Measurements from ENCODE around the gene LSP1.

Gene LSP1

DNA sequence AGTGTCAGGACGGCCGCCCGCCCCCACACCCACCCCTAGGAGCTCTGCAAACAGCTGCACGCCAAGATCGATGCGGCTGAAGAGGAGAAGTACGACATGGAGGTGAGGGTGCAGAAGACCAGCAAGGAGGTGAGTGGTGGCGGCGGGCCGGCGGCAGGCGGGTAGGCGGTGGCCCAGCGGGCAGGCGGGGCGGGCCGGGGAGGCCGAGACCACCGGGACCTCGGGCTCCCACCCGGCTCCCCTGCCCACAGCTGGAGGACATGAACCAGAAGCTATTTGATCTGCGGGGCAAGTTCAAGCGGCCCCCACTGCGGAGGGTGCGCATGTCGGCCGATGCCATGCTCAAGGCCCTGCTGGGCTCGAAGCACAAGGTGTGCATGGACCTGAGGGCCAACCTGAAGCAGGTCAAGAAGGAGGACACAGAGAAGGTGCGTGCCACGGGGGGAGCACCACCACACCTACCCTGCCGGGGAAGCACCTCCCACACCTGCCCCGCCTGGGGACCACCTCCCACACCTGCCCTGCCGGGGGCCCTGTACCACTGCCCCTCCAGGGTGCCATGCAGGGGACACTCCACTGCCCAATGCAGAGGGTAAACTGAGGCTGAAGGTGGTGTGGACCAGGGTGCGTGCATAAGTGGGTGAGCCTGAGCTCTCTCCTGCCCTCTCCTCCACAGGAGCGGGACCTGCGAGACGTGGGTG lies 12.0 kb upstream of the LSP1 start:
- Mint-ChIP-seq H3K27me3 (no peaks in the 10 kb centered on the region), H3K4me1 (peaks cover 28% of the 10 kb centered on the region), H3K4me3 (no peak overlapping the region), H3K27ac (no peak overlapping the region), H3K9me3 (no peaks in the 10 kb centered on the region), H3K36me3 (no peaks in the 10 kb centered on the region)

DNA sequence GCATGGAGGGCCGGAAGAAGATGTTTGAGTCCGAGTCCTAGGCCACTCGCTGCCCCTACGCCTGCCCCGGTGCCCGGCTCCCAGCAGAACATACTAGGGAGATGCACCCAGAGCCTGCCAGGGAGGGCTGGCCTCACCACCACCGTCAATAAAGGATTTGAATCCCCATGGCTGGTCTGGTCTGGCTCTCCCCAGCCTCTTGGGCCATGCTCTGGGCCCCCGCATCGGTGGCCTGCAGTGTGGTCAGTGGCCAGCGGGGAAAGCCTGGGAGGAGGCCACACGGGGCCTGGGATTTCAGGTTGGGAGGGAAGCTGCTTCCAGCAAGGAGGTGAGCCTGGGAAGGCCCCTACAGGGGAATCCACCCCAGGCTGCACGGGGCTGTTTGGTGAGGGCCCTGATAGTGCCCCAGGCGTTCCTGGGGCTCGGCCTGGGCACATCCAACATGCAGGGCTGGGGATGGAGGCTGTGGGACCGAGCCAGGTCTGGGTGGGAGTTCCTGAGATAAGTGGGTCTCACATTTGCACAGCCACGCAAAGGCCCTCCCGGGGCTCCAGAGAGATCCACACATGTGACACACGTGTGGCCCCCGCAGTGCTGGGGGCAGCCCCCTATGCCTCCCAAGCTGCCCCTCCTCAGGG lies 11.3 kb upstream of the LSP1 start:
- Mint-ChIP-seq H3K27me3 (no peaks in the 10 kb centered on the region), H3K27ac (no peak overlapping the region), H3K36me3 (no peaks in the 10 kb centered on the region)

DNA sequence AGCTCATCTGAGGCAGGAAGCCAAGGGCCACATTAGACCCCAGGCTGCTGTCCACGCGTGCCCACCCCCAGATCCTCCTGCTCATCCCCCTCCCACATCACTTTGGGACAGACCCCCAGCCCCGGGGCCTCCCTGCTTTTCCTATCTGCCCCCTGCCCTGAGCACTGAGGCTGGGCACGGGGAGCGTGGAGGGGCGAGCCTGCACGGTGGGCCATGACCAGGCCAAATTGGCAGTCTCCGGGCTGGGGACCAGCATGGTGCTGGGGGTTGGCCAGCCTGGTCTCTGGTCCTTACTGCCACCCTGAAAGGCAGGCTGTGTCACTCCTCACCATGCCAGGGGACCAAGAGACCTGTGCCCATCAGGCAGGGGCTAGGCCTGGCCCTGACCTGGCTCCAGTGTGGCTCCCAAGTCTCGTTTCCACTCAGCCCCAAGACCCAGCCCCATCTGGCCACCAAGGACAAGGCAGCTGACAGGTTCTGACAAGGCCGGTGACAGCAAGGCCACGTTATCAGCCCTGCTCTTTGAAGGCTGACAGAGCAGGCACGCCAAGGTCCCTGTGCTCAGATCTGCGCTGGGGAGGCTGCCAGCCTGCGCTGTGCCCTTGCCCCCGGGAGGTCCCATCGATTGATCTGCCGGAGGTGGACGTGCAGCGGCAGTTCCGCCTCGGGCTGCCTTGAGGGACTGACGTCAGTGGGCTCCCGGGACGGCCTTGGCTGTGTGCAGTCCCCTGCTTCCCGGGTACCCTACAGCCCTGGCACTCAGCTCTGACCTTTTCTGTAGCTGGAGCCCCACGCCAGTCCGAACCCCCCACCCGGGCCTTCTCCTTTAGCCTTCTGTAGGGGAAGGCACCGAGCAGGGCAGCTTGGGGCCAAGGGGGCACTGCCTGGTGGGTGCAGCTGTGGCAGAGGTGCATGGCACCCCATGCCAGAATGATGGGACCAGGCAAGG lies 10.5 kb upstream of the LSP1 start:
- Mint-ChIP-seq H3K27ac (peak overlapping the region; percentile 84), H3K9me3 (no peaks in the 10 kb centered on the region), H3K27me3 (no peaks in the 10 kb centered on the region), H3K4me3 (no peak overlapping the region), H3K36me3 (no peaks in the 10 kb centered on the region), H3K4me1 (peaks cover 39% of the 10 kb centered on the region)

More for the DNA sequence above, 11.3 kb upstream of the LSP1 start:
- peaks cover 35% of the 10 kb centered on the region for H3K4me1 Mint-ChIP-seq
- no peak overlapping the region for H3K4me3 Mint-ChIP-seq
- no peaks in the 10 kb centered on the region for H3K9me3 Mint-ChIP-seq

DNA sequence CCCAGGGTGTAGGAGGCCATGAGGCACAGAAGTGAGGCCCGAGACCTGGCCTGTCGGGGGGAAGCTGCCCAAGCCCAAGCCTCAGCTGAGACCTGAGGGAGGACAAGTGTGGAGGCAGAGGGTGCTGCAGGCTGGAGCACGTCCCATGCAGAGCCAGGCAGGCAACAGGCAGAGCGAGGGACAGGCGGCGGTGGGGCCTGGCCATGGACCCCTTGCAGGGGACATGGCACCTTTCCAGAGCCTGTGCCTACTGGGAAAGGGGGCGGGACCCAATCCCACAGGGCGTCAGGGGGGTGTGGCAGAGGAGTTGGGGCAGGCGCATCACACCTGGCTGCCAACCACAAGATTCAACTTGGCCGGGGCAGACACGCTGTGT lies 9.8 kb upstream of the LSP1 start:
- Mint-ChIP-seq H3K9me3 (no peaks in the 10 kb centered on the region), H3K27me3 (no peaks in the 10 kb centered on the region), H3K27ac (peak overlapping the region; percentile 84), H3K4me1 (peaks cover 43% of the 10 kb centered on the region), H3K36me3 (no peaks in the 10 kb centered on the region), H3K4me3 (peak overlapping the region; percentile 19)

DNA sequence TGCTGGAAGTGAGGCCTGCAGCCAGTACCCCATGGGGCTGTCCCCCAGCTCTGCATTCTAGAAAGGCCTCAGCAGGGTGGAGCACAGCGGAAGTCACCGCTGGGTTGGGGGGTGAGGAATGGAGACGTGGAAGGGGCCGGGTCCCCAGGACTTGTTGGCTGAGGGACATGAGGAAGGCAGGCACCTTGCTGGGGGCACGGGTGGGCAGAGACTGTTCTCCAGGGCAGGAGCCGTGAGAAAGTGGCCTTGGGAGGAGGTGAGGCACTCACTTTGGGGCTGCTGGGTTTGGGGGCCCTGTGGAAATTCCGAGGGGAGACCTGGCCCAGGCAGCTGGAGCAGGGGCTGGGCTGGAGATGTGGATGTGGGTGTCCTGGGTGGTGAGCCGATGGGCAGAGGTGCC lies 9.1 kb upstream of the LSP1 start:
- Mint-ChIP-seq H3K9me3 (no peaks in the 10 kb centered on the region), H3K36me3 (no peaks in the 10 kb centered on the region), H3K27ac (no peak overlapping the region), H3K27me3 (no peaks in the 10 kb centered on the region), H3K4me1 (peaks cover 50% of the 10 kb centered on the region), H3K4me3 (peak overlapping the region; percentile 71)

DNA sequence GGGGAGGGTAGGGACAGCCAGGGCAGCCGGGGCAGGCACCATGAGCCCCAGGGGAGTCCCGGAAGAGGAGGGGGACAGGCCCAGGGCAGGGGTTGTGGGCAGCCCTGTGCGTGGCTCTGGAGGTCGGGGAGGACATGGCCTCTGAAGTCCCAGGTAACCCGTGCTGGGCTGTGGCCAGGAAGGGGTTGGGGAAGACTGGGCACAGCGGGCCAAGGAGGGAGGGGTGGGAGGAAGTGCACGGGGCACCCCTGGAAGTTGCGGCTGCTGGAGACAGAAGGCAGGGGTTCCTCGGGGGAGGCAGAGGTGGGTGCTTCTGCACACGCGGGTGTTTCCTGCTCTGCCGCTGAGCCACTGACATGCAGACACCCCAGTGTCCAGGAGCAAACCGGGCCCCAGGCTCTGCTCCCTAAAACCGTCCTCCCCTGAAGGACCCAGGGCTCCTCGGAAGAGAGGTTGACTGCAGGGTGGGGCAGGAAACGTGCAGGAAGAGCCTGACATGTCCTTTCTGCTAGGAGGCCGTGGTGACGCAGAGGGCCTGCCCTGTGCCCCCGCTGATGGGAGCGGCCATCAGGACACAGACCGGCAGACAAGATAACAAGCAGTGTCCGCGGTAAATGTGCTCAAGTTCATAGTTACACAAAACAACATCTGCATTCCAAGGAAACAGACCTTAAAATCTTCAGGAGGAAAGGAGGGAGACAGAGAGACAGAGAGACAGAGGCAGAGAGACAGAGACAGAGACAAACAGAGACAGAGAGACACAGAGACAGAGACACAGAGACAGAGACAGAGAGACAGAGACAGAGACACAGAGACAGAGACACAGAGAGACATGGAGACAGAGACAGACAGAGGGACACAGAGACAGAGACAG lies 8.4 kb upstream of the LSP1 start:
- no peaks in the 10 kb centered on the region for H3K36me3 Mint-ChIP-seq
- no peaks in the 10 kb centered on the region for H3K9me3 Mint-ChIP-seq
- H3K4me1 Mint-ChIP-seq: peaks cover 56% of the 10 kb centered on the region
- peak overlapping the region; percentile 84 for H3K27ac Mint-ChIP-seq
- H3K4me3 Mint-ChIP-seq: peak overlapping the region; percentile 75
- H3K27me3 Mint-ChIP-seq: no peaks in the 10 kb centered on the region

DNA sequence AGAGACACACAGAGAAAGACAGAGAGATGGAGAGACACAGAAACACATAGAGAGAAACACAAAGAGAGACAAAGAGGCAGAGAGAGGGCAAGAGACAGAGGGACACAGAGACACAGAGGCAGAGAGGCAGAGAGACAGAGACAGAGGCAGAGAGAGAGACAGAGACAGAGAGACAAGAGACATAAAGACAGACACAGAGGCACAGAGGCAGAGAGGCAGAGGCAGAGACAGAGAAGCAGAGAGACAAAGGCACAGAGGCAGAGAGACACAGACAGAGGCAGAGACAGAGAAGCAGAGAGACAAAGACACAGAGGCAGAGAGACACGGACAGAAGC lies 7.8 kb upstream of the LSP1 start:
- Mint-ChIP-seq H3K36me3 (no peaks in the 10 kb centered on the region), H3K4me3 (peak overlapping the region; percentile 75), H3K9me3 (no peaks in the 10 kb centered on the region), H3K4me1 (peaks cover 59% of the 10 kb centered on the region), H3K27ac (peak overlapping the region; percentile 84), H3K27me3 (no peaks in the 10 kb centered on the region)

DNA sequence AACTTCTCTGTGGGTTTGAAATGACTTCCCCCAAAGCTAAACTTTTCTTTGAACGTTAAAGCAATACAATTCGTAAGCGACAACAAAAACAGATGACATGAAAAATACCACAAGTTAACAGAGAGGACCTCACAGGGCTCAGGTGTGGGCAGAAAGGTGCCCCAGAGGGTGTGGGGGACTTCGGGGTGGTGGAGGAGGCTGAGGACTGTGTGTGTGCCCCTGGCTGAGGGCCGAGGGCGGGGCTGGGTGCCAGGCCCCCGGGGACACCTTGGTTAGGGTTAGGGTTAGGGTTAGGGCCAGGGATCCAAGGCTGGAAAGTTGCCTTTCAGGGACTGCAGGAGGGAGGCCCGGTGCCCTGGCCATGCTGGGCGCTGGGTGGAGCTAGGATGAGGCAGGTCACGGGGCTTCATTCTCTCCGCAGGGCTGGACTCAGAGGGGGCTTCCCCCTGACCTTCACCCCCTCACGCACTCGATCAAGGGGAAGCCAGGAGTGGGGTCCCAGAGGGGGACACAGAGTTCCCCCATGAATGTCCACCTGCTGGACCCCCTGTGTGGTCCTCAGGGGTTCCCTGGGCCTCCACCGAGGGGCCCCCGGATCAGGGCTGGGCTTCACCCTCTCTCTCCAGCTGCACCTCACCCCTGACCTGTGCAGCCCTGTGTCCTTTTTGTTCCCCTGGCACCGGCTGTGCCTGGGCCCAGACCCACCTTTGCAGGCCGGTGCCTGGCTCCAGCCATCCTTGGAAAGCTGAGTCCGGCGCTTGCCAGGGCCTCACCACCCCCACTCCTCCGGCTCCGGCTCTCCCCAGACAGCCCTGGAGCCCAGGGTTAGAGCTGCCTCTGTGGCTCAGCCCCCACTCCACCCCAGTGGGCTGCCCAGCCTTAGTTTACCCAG lies 7.1 kb upstream of the LSP1 start:
- peak overlapping the region; percentile 75 for H3K4me3 Mint-ChIP-seq
- H3K4me1 Mint-ChIP-seq: peaks cover 67% of the 10 kb centered on the region
- no peaks in the 10 kb centered on the region for H3K36me3 Mint-ChIP-seq
- H3K9me3 Mint-ChIP-seq: no peaks in the 10 kb centered on the region
- H3K27ac Mint-ChIP-seq: peak overlapping the region; percentile 84
- no peaks in the 10 kb centered on the region for H3K27me3 Mint-ChIP-seq

DNA sequence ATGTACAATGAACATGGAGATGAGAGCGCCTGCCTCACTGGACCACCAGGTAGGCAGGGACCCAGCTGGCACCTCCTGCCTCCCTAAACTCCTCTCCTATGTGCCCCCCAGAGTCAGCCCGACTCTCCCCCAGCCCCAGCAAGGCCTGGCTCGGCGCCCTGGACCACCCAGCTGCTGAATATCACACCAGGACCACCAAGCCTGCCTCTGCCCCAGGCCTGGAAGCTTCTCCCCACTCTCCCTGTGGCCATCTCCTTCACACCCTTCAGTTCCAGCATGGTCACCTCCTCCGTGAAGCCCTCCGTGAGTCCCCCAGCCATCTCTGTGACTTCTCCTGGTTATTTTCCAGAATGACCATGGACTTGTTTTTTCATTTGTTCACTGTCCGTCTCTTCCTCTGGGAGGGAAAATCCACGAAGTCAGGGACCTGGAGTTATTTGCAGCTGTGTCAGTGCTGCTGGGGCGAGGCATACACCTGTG lies 6.4 kb upstream of the LSP1 start:
- H3K36me3 Mint-ChIP-seq: no peaks in the 10 kb centered on the region
- peaks cover 74% of the 10 kb centered on the region for H3K4me1 Mint-ChIP-seq
- H3K27me3 Mint-ChIP-seq: no peaks in the 10 kb centered on the region
- peak overlapping the region; percentile 51 for H3K4me3 Mint-ChIP-seq
- H3K27ac Mint-ChIP-seq: peak overlapping the region; percentile 55
- no peaks in the 10 kb centered on the region for H3K9me3 Mint-ChIP-seq

DNA sequence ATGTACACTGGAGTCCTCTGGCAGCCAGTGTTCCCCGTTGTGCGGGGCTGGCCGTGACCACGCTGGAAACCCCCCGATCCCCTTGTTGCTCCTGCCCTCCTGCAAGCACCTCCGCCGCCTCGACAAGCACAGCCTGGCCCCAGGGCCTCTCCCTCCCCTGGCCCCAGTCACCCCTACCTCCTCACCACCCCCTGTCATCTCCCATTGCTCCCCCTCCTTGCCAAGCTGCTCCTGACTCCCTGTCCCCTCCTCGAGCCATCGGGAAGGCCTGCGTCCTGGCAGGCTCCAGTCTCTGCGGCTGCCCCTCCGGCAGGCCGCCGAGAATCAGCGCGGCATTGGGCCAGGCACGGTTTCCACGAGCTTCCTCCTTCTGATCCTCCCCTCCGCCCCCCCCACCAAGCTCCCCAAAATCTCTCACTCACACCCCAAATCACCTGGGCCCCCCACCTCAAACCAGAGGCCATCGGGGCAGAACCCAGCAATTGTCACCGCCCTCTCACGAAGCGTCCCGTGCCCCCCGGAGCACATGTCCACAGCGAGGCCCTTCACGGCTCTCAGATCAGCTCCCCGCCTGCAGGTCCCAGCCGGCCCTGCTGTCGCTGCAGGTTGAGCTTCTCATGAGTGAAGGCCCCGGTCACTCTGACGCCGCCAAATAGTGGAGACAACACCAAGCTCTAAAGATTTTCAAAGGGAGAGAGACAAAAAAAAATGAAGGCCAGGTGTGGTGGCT lies 5.7 kb upstream of the LSP1 start:
- no peaks in the 10 kb centered on the region for H3K36me3 Mint-ChIP-seq
- peaks cover 78% of the 10 kb centered on the region for H3K4me1 Mint-ChIP-seq
- H3K4me3 Mint-ChIP-seq: no peak overlapping the region
- H3K9me3 Mint-ChIP-seq: no peaks in the 10 kb centered on the region
- no peaks in the 10 kb centered on the region for H3K27me3 Mint-ChIP-seq
- H3K27ac Mint-ChIP-seq: peak overlapping the region; percentile 77

DNA sequence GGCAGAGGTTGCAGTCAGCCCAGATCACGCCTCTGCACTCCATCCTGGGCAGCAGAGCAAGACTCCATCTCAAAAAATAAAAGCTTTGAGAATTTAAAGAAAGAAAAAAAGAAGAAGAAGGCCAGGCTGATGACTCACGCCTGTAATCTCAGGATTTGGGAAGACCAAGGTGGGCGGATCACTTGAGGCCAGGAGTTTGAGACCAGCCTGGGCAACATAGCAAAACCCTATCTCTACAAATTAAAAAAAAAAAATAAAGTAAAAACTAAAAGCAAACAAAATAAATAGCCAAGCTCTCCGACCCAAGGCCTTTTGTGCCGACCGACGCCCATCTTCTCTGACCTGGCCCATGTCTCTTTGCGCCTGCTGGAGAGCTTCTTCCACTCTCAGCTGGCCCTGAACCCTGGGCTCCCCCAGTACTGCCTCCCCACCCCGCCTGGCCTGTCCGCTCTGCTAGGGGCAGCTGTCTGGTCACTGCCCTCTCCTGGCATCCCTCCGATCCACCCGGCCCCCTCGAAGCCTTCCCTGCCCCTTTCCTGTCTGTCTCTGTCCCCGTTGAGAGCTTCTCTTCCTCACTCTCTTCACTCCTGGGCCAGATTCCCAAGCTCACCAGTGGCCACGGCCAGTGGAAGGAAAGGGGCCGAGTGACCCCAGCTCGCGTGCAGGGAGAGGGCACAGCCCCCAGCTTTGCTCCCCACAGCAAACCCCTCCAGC lies 4.8 kb upstream of the LSP1 start:
- no peaks in the 10 kb centered on the region for H3K27me3 Mint-ChIP-seq
- H3K36me3 Mint-ChIP-seq: no peaks in the 10 kb centered on the region
- no peak overlapping the region for H3K4me3 Mint-ChIP-seq
- peaks cover 87% of the 10 kb centered on the region for H3K4me1 Mint-ChIP-seq
- peak overlapping the region; percentile 35 for H3K27ac Mint-ChIP-seq
- no peaks in the 10 kb centered on the region for H3K9me3 Mint-ChIP-seq

DNA sequence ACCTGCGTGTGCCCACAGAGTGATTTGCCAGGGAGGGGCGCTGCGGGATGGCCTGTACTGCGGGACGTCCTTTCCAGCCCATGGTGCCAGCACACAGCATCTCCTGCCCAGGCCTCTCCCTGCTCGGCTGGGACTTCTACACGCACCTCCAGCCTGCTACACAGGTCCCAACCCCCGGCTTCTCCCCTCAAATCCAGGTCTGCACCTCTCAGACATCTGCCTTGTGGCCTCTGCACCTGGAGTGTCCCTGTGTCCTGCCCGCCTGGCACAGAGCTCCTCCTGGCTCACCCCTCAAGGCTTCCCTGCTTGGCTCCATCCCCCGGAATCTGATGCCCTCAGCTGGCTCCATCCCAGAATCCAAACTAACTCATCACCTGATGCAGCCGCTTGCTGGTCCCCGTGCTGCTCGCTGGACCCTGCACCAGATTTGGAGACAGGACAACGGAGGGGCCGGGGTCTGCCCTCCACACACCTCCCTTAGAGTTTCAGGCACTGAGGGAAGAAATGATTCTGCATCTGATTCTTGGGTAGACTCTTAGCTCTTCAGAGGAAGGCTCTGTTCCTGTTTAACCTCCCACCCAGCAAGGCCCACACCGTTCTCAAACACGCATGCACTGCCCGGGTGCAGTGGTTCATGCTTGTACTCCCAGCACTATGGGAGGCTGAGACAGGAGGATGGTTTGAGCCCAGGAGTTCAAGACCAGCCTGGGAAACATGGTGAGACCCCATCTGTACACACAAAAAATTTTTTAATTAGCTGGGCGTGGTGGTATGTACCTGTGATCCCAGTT lies 4.0 kb upstream of the LSP1 start:
- peak overlapping the region; percentile 30 for H3K27ac Mint-ChIP-seq
- H3K4me1 Mint-ChIP-seq: peaks cover 87% of the 10 kb centered on the region
- no peaks in the 10 kb centered on the region for H3K36me3 Mint-ChIP-seq
- peak overlapping the region; percentile 30 for H3K4me3 Mint-ChIP-seq
- H3K27me3 Mint-ChIP-seq: no peaks in the 10 kb centered on the region
- H3K9me3 Mint-ChIP-seq: no peaks in the 10 kb centered on the region

All from activated naive CD4-positive, alpha-beta T cell treated with anti-CD3 and anti-CD28 coated beads, Interleukin-2, amount 50 U/mL, for 24 hours (primary cell).